UCSD-AML1 (cell line): ENCODE results near the gene LINGO3.
"Not testable (repeated sequence)": the region's sequence is repeated elsewhere in the genome, so short reads cannot be mapped to it uniquely, and the experiment has no call there.

ENCODE experiments used
- DNase-seq: peaks from one replicate; lab custom pipeline; 2025; ENCODE audit not compliant: unreplicated experiment; lab: John Stamatoyannopoulos, UW

LINGO3 gene, protein sequence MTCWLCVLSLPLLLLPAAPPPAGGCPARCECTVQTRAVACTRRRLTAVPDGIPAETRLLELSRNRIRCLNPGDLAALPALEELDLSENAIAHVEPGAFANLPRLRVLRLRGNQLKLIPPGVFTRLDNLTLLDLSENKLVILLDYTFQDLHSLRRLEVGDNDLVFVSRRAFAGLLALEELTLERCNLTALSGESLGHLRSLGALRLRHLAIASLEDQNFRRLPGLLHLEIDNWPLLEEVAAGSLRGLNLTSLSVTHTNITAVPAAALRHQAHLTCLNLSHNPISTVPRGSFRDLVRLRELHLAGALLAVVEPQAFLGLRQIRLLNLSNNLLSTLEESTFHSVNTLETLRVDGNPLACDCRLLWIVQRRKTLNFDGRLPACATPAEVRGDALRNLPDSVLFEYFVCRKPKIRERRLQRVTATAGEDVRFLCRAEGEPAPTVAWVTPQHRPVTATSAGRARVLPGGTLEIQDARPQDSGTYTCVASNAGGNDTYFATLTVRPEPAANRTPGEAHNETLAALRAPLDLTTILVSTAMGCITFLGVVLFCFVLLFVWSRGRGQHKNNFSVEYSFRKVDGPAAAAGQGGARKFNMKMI

DNA sequence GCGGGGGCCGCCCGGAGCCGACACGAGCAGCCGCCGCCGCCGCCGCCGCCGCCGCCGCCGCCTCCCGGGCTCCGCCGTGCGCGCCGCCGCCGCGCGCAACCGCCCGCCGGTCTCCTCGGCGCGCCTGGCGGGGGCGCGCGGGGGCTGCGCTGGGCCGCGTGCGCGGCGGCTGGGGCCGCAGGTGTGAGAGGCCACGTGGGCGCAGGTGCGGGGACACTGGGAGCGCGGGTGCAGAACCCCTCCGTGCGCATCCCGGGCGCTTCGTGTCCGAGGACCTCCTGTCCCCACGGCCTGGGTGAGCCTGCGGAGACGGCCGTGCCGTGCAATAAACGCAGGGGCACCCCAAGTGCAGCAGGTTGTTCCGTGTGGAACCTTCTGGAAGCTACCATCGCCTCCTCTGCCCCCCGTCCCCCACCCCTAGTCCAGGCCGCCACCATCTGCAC, at the start of gene LINGO3:
TSS of gene LINGO3 (minus strand) at position 41 of the 443 bp plus-strand sequence. CDS start 16,378 bp downstream, outside the sequence.
- no peak for DNase-seq

DNA sequence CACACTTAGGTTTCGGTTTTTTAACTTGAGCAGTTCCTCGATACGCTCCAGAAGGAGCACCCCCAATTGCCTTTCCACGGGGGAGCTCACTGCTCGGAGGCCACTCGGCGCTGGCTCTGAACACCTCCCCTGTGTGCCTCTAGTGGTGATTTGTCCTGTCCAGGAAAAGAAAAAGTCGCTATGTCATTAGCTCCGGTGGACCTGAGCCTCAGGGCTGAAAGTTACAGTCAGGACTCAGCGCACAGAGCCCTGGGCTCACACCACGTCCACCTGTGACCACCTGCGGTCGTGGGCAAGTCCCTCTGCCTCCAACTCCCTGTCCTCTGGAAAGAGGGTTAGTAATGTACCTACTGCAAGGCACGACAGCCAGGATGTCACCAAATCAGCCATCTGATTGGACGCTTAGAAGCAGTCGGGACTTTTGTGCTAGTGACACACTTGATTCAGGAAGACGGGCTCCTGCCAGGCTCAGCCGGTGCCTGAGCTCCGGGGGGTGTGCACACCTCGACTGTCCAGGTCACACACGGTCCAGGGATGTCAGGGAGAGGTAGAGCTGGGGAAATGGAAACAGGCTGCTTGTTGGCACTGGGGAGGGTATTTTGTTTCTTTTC, 48.2 kb upstream of the LINGO3 start:
- no peak for DNase-seq

DNA sequence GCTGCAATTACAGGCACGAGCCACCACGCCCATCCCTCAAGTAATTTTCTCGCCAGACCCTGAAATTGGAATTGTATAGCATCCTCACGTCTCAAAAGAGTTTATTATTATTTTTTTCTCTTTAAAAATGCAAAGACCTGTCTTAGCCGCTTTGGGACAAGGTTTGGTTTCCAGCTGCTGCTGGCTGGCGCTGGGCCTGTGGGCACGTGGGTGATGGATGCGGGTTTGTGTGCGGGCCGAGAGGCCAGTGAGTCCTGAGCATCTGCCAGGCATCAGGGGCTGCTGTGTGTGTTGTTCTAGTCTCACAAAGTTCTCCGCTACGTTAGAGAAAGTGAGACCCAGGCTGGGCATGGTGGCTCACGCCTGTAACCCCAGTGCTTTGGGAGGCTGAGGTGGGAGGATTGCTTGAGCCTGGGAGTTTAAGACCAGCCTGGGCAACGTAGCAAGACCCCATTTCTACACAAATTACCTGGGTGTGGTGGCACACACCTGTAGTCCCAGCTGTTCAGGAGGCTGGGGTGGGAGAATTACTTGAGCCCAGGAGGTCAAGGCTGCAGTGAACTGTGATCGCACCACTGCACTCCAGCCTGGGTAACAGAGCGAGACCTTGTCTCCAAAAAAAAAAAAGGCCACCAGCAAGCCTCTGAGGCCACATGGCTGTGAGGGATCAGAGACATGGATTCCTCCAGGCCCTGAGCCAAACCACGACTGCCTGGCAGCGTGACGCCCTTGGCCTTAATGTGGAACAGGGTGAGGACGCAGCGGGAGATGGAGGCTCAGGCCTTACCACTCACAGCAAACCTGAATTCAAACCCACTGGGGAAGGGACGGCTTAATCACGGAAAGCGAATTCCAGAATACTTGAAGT, 47.4 kb upstream of the LINGO3 start:
- DNase-seq, result no peak

DNA sequence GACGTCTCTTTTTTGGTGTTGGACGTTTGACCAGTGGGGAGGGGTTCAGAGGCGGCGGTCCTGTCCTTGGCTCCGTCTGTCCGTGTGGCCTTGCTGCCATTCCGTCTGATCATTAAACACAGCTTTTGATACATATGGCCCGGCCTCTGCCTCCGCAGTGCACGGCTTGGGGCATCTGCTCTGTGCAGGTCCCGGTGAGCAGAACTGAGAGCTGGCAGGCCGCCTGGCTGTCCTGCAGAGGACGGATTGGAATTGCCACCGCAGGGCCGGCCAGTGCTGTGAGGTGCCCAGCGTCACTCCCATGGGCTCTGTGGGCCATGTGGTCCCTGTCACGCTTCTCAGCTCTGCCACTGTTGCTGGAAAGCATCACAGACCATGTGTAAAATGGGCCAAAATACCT, 46.7 kb upstream of the LINGO3 start:
- no peak for DNase-seq

DNA sequence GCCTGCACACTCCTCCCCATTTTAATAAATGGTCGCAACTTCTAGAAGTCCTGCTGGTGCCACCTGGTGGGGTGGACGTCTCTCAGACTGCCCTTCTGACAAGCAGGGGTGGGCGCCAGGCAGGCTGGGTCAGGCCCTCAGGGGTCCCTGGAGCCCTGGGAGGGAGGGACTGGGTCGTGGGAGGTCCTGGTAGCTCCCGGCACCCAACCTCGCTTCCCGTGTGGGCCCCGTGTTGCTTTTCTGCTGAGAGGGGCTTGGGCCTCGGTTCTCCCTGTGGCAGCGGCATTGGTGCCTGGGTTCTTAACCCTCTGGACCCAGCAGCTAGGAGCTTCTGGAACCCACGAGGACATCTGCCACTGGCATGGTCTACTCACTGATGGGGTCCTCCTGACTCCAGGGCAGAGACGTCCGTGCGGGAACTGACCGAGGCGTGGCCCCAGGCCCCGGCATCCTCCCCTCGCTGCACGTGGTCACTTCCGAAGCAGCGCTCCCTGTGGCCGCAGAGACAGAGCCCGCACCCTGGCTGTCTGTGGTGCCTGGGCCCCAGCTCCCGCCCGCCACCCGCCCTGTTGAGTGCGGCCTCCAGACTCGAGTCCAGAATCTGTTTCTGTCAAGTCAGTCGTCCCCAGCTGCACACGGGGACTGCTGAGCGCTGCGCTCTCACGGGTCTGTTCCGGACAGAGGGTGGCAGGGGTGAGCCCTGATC, 46.1 kb upstream of the LINGO3 start:
- DNase-seq, result no peak

DNA sequence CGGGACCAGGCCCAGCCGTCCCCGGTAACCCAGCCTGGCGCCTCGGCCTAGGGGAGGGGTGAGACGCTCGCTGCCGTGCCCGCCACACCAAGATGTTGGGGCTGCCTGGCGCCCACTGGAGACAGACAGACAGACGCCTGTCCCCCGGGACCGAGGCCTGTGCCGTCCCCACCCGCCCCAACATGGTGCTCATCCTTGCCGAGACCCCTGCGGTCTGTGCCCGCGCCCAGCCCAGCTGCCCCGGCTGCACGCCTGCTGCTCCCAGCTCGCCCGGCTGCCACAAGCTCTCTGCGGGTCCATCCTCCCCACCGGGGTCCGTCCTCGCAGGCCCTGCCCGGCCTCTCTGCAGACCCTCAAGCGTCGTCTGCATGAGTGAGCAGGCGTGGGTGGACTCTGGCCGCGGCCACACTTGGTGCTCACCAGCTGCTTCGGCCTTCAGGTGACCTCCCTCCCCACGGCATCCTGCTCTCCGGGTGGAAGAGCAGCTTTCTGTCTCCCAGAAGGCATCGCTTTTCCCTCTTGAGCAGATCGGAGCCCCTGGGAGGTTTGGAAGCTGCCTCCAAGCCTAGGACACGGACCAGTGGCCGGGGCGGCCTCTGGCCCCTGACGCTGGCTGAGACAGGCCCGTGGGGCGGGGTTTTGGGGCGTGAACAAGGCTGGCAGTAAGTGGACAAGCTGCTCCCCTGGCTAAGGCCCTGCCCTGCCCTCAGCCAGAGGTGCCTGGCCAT, 45.4 kb upstream of the LINGO3 start:
- no peak for DNase-seq

DNA sequence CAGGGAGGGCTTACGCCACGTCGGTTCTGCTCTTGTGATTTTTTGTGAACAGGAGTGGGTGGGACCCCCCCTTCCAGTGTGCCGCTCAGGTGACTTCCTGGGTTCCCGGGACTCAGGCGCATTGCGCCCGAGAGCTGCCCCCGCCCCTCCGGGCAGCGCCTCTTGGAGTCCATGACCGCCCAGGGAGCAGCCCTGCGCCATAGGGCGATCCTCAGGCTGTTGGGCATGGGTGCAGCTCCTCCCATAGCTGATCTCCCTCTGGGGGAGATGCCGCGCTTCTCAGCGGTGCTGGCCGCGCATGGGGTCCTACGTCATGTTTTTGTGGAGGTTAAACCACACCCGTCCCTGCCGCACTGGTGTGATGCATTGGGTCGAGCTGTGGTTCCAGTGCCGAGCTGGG, 44.2 kb upstream of the LINGO3 start:
- DNase-seq, result no peak

DNA sequence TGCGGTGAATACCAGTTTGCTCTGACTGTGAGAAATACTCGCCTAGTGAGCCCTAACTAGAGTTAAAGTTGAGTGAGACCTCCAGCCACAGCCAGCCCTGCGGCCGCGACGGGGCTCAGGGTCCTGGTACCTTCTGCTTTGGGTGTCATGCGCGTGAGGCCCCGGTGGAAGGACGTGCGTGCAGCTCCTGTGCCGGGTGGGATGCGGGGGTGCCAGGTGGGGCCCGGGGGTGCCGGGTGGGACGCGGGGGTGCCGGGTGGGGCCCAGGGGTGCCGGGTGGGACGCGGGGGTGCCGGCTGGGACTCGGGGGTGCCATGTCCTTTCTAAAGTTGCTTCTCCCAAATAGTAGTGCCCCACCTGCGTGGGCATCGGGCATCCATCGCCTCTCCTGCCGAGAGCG, 43.6 kb upstream of the LINGO3 start:
- no peak for DNase-seq

DNA sequence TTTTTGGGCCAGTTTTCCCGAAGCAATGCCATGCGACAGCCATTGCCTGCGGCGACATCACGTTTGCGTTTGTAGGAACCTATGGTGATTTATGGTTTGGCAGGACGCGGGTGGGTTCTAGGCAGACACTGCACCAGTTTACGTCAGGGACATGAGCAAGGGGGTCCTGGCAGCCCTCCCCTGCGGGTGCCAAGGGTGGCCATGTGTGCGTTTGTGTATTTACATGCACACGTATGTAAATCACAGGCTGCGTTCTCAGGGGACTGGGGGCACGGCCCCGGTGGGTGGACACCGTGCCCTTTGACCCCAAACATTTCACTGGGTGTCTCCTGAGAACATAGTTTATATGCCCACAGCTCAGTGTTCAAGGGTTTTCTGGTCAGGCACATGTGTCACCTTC, 42.7 kb upstream of the LINGO3 start:
- no peak for DNase-seq

DNA sequence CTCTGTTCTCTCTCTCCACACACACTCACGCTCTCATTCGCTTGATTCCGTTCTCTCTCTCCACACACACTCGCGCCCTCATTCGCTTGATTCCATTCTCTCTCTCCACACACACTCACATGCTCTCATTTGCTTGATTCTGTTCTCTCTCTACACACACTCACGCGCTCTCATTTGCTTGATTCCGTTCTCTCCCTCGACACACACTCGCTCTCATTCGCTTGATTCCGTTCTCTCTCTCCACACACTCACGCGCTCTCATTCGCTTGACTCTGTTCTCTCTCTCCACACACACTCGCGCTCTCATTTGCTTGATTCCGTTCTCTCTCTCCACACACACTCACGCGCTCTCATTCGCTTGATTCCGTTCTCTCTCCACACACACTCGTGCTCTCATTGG, 41.9 kb upstream of the LINGO3 start:
- not testable (repeated sequence) for DNase-seq

DNA sequence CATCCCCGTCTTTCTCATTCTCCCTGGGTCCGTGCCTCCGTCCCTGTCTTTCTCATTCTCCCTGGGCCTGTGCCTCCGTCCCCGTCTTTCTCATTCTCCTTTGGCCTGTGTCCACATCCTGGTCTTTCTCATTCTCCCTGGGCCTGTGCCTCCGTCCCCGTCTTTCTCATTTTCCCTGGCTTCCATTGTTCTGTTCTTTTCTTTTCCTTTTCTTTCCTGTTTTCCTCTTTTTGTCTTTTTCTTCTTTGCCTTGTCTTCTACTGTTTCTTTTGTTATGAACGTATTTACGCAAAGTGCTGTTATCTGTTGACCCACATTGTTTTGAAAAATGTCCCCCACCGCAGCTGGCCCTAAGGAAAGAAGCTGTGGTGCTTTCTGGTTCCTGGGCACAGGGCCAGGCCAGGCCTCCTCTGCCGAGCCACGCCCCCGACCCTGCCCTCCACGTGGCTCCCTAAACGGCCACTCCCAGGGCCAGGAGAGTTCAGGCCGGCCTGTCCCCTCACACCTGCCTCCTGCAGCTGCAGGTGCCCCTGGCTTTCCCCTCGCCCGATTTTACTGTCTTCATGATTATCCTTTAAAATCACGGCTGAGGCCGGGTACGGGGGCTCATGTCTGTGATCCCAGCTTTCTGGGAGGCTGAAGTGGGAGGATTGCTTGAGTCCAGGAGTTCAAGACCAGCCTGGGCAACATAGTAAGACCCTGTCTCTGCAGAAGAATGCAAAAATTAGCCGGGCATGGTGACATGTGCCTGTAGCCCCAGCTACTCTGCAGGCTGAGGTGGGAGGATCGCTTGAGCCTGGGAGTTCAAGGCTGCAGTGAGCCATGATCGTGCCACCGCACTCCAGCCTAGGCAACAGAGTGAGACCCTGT, 38.1 kb upstream of the LINGO3 start:
- DNase-seq, result no peak

DNA sequence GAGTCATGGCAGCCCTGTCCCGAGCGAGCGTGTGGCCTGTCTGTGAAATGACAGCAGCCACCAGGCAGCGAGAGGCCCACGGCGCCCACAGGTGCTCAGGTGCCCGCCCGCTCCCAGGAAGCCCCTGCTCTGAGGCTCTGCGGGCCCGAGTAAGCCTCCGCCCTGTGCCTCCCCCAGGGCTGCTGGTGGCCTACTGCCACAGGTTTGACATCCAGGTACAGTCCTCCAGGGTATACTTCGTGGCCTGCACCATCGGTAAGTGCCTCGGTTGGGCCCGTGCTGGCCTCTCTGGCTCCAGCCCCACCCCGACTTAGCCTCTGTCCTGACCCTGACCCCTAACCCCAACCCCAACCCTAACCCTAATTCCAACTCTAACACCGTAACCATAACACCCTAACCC, 37.1 kb upstream of the LINGO3 start:
- DNase-seq, result no peak

DNA sequence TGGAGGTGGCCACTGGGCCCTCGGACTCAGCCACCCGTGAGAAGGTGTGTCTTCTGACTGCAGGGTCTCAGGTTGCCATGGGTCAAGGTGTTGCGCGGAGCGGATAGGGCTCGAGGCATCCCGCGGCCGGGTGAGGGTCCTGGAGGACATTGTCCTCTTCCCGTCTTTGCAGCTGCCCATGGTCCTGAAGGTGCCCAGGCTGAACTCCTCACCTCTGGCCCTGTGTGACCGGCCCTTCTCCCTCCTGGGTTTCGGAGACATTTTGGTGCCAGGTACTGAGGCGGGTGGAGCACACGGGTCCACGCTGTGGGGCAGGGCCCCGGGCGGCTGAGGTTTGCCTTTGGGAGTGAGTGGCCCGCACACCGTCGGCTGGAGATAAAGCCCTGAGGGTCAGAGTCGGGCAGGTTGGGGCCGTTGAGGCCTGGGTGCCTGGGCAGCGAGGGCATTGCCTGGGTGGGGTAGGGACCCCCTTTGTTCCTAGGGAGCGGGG, 36.5 kb upstream of the LINGO3 start:
- no peak for DNase-seq

DNA sequence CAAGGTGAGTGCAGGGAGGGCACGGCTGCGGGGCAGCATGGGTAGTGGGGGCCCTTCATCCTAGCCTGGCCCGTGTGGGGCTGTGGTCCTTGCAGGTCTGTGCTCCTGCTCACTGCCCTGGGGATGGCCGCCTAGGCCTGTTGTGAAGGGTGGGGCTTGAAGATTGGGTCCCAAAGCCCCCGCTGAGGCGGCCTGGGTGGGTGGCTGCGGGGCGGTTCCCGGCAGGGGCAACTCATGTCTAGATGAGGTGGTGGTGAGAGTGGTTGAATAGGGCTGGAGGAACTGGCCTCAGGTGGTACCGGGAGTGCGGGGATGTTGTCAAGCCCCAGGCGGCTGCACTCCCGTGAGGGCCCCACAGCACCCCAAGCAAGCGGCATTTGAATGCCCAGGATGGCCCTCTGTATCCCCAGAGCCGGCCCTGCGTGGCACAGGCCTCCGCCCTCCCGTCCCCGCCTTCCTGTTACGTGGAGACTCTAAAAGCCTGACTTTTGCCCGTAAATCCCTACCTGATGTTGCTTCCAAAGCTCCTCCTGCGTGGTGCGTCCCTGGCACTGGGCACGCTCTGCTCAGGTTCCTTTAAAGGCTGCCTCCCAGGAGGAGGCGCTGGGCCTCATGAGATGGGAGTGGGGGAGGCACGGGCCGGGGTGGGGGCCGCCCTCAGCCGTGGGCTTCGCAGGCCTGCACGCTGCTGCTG, 35.5 kb upstream of the LINGO3 start:
- no peak for DNase-seq

DNA sequence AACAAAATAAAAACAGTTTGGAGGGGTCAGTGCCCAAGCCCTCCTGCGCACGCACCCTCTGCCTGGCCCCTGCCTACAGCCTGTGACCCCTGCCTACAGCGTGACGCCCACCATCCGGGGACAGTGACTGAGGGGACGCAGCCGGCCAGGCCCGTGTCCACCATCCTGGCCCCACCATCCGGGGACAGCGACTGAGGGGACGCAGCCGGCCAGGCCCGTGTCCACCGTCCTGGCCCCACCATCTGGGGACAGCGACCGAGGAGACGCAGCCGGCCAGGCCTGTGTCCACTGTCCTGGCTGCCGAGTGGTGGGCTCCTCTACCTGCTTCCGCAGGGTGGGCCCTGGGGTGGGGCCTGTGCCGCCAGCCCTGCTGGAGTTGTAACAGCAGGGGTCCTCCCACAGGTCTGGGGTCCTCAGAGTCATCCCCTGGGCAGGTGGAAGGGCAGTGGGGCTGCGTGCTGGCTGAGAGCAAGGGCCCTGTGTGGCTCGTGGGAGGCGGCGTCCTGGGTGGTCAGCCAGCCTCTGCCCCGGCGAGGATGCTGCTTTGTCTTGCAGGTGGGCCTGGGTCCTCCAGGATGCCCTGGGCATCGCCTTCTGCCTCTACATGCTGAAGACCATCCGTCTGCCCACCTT, 34.8 kb upstream of the LINGO3 start:
- no peak for DNase-seq

DNA sequence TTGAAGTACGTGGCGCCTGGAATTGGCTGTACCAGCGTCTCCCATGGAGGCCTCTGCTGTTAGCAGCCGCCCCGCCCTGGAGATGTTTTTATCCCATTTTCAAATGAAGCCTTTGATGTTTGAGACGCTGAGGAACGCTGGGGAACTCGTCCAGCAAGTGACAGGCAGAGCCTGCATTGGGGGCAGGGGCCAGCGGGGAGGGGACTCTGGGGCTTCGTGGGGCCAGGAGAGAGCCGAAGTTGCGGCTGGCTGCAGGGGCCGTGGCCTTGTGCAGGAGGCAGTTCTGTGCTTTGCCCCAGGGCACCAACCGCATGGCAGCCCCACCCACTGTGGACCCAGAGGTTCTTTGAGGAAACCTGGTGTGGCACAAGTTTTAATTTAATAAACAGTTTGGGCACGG, 34.0 kb upstream of the LINGO3 start:
- no peak for DNase-seq

DNA sequence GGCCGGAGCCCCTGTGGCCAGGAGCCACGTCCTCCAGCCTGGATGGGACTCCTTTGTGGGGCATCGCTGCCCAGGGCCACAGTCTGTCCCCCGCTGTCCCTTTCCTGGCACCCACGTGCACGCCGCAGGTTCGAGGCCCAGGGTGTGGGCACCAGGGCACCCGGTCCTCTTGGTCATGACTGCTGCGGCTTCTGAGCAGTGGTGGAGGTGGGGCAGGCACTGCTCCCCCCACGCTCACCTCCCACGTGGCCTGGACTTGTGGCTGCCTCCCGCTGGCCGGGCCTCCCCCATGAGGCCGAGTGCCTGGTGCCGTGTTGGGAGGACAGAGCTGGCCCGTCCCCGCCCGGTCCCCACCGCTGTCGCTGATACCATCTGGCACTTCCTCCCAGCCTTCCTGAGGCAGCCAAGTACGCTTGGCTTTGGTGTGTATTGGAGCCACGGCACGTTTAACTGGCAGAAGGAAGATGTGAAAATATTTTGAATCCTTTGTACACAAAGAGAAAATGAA, 33.3 kb upstream of the LINGO3 start:
- peak; percentile 72 for DNase-seq
